T-helper 2 cell treated with Interferon-gamma antibody and Interleukin-4, amounts not matched to agents 5 μg/mL and 100 μg/mL, for 36 hours (primary cell): ENCODE data around the gene H6PD.

Experiments used
- DNase-seq: peaks from one replicate; pipeline ENCODE4 v3.0.0; 2021; ENCODE audit warnings: low spot score
- H3K27ac Mint-ChIP-seq: one replicate; pipeline ENCODE4 v1.8.0; 2021; ENCODE audit warnings: mild to moderate bottlenecking, mixed read lengths
- H3K27me3 Mint-ChIP-seq: one replicate; pipeline ENCODE4 v1.8.0; 2021; ENCODE audit warnings: low read depth, mixed read lengths
- H3K36me3 Mint-ChIP-seq: one replicate; pipeline ENCODE4 v1.8.0; 2021; ENCODE audit warnings: low read depth, mixed read lengths
- H3K4me1 Mint-ChIP-seq: one replicate; pipeline ENCODE4 v1.8.0; 2021; ENCODE audit warnings: low read depth, mixed read lengths
- H3K4me3 Mint-ChIP-seq: one replicate; pipeline ENCODE4 v1.8.0; 2022; ENCODE audit warnings: mild to moderate bottlenecking, moderate library complexity, mixed read lengths
- H3K9me3 Mint-ChIP-seq: one replicate; pipeline ENCODE4 v1.8.0; 2021; ENCODE audit warnings: mixed read lengths

H6PD gene

DNA sequence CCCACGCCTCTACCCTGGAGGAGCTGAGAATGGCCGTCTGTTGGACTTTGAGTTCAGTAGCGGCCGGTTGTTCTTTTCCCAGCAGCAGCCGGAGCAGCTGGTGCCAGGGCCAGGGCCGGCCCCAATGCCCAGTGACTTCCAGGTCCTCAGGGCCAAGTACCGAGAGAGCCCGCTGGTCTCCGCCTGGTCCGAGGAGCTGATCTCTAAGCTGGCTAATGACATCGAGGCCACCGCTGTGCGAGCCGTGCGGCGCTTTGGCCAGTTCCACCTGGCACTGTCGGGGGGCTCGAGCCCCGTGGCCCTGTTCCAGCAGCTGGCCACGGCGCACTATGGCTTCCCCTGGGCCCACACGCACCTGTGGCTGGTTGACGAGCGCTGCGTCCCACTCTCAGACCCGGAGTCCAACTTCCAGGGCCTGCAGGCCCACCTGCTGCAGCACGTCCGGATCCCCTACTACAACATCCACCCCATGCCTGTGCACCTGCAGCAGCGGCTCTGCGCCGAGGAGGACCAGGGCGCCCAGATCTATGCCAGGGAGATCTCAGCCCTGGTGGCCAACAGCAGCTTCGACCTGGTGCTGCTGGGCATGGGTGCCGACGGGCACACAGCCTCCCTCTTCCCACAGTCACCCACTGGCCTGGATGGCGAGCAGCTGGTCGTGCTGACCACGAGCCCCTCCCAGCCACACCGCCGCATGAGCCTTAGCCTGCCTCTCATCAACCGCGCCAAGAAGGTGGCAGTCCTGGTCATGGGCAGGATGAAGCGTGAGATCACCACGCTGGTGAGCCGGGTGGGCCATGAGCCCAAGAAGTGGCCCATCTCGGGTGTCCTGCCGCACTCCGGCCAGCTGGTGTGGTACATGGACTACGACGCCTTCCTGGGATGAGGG, 29.7 kb downstream of the H6PD start:
- Mint-ChIP-seq H3K4me3 (no peak overlapping the region), H3K9me3 (peaks cover 7% of the 10 kb centered on the region), H3K27me3 (no peaks in the 10 kb centered on the region), H3K27ac (no peak overlapping the region), H3K36me3 (peaks cover 33% of the 10 kb centered on the region), H3K4me1 (peaks cover 18% of the 10 kb centered on the region)
- DNase-seq, result no peak

DNA sequence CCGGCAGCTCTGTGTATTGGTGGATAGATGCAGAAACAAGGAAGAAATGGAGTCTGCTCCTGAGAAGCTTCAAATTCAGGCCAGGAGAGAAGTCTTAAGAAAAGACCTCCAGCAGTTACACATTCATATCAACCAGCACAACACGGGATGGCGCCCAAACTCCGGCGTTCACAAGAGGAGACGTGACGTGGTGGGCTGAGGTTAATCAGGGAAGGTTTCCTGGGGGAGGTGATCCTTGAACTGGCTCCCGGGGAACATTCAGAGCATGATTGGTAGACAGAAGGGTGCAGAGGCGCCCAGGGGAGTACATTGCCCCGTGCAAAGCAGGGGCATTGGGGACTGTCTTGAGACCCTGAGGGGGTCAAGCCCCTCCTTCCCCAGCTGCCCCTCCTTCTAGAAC, 30.5 kb downstream of the H6PD start:
- no peak overlapping the region for H3K27ac Mint-ChIP-seq
- H3K4me1 Mint-ChIP-seq, result peaks cover 17% of the 10 kb centered on the region
- H3K9me3 Mint-ChIP-seq, result no peaks in the 10 kb centered on the region
- no peak overlapping the region for H3K4me3 Mint-ChIP-seq
- peaks cover 28% of the 10 kb centered on the region for H3K36me3 Mint-ChIP-seq
- no peaks in the 10 kb centered on the region for H3K27me3 Mint-ChIP-seq
- no peak for DNase-seq

DNA sequence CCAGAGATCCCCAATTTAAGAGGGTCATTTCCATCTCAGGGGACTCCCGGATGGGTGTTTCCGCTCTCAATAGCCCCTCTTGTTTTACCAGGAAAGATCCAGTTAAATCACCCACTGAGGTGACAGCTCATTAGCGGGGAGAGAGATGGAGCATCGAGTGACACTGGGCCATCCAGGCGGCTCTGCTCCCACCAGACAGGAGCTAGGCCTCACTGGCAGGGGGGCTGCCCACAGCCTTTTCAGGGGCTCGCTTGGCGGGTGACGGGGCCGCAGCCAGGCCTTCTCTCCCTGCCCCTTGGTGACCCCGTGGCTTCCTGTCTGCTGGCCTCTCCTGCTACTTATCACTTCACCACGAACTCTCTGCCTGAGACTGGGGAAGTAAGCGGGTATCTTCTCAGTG, 31.4 kb downstream of the H6PD start:
- no peak for DNase-seq
- Mint-ChIP-seq H3K4me1 (peaks cover 14% of the 10 kb centered on the region), H3K36me3 (peaks cover 20% of the 10 kb centered on the region)

DNA sequence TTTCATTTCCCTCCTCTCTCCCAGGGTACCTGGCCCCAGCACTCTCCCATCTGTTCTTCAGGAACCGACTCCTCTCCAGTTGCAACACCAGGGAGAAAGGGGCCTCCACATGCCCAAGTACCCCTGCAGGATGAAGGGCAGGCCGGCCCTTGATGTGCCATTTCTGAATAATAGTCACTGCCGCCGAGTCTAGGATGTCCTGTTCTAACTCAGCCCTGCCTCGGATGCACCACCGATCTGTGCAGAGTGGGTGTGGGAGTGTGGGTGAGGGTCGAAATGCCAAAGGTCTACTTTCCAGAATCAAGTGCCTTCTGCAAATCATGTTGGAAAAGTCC, 32.7 kb downstream of the H6PD start:
- H3K4me3 Mint-ChIP-seq, result no peak overlapping the region
- H3K27me3 Mint-ChIP-seq, result no peaks in the 10 kb centered on the region
- no peak overlapping the region for H3K27ac Mint-ChIP-seq
- peaks cover 17% of the 10 kb centered on the region for H3K36me3 Mint-ChIP-seq
- DNase-seq, result no peak
- H3K9me3 Mint-ChIP-seq, result no peaks in the 10 kb centered on the region
- H3K4me1 Mint-ChIP-seq, result peaks cover 8% of the 10 kb centered on the region

More for the DNA sequence above, 31.4 kb downstream of the H6PD start:
- Mint-ChIP-seq H3K27me3 (no peaks in the 10 kb centered on the region), H3K9me3 (no peaks in the 10 kb centered on the region), H3K4me3 (no peak overlapping the region), H3K27ac (no peak overlapping the region)

DNA sequence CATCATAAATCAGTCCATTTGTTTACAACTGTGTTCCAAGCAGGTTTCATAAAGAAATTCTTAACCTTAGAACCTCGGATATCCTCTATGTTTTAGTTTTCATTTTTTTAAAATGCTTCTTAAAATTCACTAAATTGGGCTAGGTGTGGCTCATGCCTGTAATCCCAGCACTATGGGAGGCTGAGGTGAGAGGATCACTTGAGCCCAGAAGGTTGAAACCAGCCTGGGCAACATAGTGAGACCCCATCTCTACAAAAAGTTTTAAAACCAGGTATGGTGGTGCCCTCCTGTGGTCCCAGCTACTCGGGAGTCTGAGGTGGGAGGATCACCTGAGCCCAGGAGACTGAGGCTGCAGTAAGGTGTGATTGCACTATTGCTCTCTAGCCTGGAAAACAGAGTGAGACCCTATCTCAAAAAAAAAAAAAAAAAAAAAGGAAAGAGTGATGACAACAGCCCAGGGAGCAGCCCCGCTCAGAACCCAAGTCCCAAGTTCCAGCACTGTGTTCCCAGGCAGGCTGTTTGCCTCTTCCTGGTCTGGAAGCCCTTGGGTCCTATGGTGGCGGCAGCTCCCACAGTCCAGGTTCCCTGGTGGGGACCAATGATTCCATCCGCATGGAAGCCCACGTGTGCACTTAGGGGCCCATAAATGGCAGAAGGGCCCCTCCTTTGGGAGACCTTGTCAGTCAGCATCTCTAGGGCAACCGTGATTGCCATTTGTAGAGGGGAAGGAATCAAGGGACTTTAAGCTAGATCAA, 33.4 kb downstream of the H6PD start:
- peaks cover 17% of the 10 kb centered on the region for H3K36me3 Mint-ChIP-seq
- no peak for DNase-seq
- no peaks in the 10 kb centered on the region for H3K27me3 Mint-ChIP-seq
- H3K4me1 Mint-ChIP-seq, result peaks cover 8% of the 10 kb centered on the region
- H3K27ac Mint-ChIP-seq, result no peak overlapping the region
- H3K9me3 Mint-ChIP-seq, result no peaks in the 10 kb centered on the region
- no peak overlapping the region for H3K4me3 Mint-ChIP-seq

DNA sequence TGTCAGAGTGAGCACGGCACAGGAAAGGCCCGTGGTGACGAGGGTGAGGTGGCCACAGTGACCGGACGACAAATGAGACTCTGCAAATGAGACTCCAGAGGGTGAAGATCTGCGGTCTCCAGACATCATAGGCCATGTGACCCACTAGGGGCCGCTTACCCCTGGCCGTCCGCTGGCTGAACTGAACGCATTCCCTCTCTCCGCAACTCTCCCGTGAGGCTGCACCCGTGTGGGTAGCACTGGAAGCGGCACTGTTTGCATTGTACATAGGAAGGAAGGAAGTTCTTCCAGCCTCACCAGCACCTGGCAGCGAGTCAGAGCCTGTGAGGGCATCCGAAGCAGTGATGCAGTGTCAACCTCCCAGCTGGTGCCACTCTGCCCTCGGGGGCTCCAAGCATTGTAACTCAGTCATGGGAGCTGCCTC, 34.5 kb downstream of the H6PD start:
- no peak overlapping the region for H3K27ac Mint-ChIP-seq
- no peak overlapping the region for H3K4me3 Mint-ChIP-seq
- H3K27me3 Mint-ChIP-seq, result no peaks in the 10 kb centered on the region
- H3K9me3 Mint-ChIP-seq, result no peaks in the 10 kb centered on the region
- peaks cover 17% of the 10 kb centered on the region for H3K36me3 Mint-ChIP-seq
- DNase-seq, result no peak
- H3K4me1 Mint-ChIP-seq, result peaks cover 8% of the 10 kb centered on the region

DNA sequence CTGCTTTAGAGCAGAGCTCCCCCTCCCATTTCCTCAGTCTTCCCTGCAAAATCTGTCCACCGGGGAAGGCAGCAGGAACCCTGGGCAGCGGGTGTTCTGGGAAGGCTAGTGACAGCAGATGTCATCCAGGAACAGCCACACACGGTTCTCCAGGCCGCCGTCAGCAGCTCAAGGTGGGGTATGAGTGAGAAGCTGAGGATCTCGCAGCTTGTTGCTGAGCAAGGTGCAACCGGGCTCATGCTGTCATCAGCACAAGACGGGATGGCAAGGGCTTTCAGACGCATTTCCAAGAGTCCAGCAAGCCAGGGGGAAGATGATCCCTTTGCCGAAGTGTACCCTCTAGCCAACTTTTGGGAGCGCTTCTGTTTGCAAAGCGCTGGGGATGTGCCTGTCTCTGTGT, 35.1 kb downstream of the H6PD start:
- H3K9me3 Mint-ChIP-seq, result no peaks in the 10 kb centered on the region
- H3K36me3 Mint-ChIP-seq, result peaks cover 16% of the 10 kb centered on the region
- DNase-seq, result no peak
- no peak overlapping the region for H3K4me3 Mint-ChIP-seq
- no peaks in the 10 kb centered on the region for H3K27me3 Mint-ChIP-seq
- no peak overlapping the region for H3K27ac Mint-ChIP-seq
- peaks cover 8% of the 10 kb centered on the region for H3K4me1 Mint-ChIP-seq

DNA sequence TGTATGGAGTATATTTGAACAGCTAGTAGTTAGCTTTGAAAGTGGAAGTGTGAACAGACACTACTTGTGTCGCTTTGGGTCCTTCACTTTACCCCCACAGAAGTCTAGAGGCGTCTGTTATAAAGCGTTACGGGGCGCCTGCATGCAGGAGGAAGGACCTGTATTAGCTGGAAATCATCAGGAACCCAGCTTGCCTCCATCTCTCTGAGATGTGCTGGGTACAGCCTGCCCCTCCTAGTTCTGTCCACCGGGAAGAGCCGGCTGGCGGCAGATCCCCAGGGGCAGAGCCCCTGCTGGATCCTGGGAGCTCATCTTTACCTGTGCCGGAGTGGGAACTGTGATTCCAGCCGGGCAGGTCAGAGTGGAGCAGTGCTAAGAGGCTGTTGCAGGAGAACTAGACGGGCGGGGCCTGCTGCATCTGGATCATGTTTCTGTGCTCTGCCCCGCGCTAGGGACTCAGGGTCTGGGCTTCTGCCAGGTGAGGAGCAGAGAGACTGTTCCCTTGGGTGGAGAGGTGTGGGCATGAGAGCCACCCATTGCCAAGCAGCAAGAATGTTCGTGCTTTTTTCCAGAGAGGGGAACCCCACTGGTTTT, 35.8 kb downstream of the H6PD start:
- no peak for DNase-seq
- Mint-ChIP-seq H3K9me3 (no peaks in the 10 kb centered on the region), H3K27me3 (no peaks in the 10 kb centered on the region), H3K27ac (no peak overlapping the region), H3K4me3 (no peak overlapping the region), H3K4me1 (peaks cover 13% of the 10 kb centered on the region), H3K36me3 (peaks cover 14% of the 10 kb centered on the region)

DNA sequence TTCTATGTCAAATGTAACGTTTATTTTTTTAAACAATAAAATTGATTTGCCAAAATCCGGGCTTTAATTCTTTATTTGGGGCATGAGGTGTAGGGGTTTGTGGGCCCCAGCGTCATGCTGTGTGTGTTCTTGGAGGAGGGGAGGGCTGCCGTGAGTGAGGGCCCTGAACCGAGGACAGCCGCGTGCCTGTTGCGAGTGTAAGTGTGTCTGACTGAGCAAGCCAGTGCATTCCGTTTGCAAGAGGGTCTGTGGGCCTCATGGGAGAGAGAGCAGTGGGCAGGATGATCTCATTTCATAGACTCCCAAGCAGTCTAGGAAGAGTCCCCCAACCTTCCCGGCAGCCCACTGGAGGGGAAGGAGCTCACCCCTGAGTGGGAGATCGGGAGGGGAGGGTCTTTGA, 36.7 kb downstream of the H6PD start:
- Mint-ChIP-seq H3K27ac (no peak overlapping the region), H3K36me3 (peaks cover 11% of the 10 kb centered on the region), H3K4me1 (peaks cover 22% of the 10 kb centered on the region), H3K27me3 (no peaks in the 10 kb centered on the region), H3K4me3 (no peak overlapping the region), H3K9me3 (no peaks in the 10 kb centered on the region)
- DNase-seq, result no peak

DNA sequence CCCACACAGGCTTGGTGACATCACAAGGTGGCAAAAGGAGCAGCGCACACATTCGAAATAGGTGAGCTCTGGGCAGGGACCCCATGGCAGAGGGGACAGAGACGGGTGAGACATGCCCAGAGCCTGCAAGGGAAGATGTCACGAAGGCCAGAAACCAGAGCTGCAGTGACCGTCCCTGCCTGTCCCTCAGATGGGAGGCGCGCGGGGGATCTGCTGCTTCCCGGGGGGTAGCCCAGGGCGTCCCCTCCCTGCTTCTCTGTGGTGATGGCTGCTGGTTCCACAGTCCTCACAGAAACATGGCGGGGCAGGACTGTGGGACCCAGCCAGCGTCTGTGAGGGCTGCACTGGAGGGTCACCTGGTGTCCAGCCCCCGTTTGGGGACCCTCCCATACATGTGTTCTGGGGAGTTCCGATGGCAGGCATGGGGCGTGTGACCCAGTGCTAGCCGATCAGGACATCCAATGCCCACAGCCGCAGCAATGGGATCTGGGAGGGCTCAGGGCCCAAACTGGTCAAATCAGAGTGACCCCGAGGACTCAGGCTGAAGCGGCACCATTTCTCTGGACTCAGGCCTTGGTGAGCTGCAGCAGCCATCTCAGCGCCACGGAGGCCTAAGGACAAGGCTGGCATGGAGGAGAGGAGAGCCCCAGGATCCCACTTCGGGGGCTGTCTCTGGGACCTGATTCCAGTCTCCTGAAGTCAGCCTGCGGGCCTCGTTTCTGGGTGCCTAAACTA, 37.5 kb downstream of the H6PD start:
- no peak overlapping the region for H3K27ac Mint-ChIP-seq
- no peaks in the 10 kb centered on the region for H3K27me3 Mint-ChIP-seq
- peaks cover 21% of the 10 kb centered on the region for H3K4me1 Mint-ChIP-seq
- no peaks in the 10 kb centered on the region for H3K9me3 Mint-ChIP-seq
- no peak overlapping the region for H3K4me3 Mint-ChIP-seq
- peaks cover 9% of the 10 kb centered on the region for H3K36me3 Mint-ChIP-seq
- DNase-seq, result no peak

DNA sequence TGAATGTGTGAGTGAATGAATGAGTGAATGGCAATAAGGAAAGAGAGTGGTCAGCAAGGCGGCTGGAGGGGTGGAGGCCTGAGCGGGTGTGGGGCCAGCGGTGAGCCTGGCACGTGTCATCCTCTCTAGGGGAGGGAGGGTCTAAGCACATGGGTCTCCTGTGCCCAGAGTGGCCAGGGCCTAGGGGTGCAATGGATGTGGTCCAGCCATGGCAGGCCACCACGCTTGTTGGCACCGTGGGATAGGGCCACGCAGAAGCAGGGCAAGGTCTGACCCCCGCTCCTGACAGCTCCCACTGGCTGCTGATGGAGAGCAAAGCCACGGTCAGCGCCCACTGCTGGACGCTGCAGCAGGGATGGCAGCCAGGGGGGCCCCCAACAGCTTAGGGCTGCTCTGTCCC, 38.6 kb downstream of the H6PD start:
- Mint-ChIP-seq H3K27ac (no peak overlapping the region), H3K9me3 (no peaks in the 10 kb centered on the region), H3K4me1 (peaks cover 16% of the 10 kb centered on the region), H3K4me3 (no peak overlapping the region), H3K27me3 (no peaks in the 10 kb centered on the region), H3K36me3 (peaks cover 10% of the 10 kb centered on the region)
- no peak for DNase-seq

DNA sequence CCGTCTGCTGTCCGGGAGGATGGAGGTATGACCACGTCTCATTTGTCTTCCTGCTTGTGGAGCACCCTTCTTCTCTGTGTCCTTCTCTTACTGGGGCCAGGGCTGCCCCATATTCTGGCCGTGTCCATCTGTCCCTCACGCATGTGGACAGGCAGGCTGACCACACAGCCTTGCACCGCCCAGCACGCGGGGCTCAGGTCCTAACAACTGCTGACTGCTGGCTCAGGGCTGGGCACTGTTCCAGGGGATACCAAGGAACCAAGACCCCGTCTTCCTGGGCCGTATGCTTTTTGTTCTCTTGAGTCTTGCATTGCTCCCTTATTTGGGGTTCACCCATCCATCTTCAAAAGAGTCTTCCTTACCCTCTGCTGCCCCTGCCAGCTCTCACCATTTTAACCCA, 40.6 kb downstream of the H6PD start:
- Mint-ChIP-seq H3K27ac (peak overlapping the region; percentile 66), H3K4me3 (peak overlapping the region; percentile 25), H3K9me3 (no peaks in the 10 kb centered on the region), H3K27me3 (no peaks in the 10 kb centered on the region), H3K4me1 (peaks cover 32% of the 10 kb centered on the region), H3K36me3 (peaks cover 6% of the 10 kb centered on the region)
- no peak for DNase-seq

DNA sequence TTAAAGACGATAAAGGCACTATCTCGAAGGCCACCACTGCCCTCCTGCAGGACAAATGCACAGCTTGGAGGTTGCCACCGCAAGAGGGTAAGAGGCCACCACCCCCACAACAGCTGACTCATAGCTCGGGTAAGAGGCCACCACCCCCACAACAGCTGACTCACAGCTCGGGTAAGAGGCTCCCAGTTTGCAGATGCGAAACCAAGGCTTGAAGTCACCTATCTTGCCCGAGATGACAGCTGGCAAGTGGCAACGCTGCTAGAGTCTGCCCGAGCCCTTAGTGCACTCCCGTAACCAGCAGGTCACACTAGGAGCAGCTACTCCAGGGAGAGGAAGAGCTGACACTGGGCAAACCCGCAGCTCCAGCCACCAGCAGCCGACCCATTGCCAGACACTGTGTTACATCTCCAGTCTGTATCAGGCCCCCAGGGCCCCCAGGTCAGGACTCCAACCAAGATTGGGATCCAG, 41.0 kb downstream of the H6PD start:
- Mint-ChIP-seq H3K27me3 (no peaks in the 10 kb centered on the region), H3K4me1 (peaks cover 35% of the 10 kb centered on the region), H3K27ac (peak overlapping the region; percentile 66), H3K36me3 (peaks cover 6% of the 10 kb centered on the region), H3K4me3 (peak overlapping the region; percentile 25), H3K9me3 (no peaks in the 10 kb centered on the region)
- DNase-seq, result peak; percentile 86
